Suprapubic skin (tissue), 4 donors: ENCODE measurements around the gene ANTXR2. TPM values are rescaled to one million over a fixed set of nuclear protein-coding genes. Genes with fewer than 3 reads are reported as not detected.

Source experiments
- DNase-seq, 2 donors: peaks; one replicate each; pipeline ENCODE4 v3.0.0-alpha.2; 2019; ENCODE audit warnings: low spot score in 2 of 2
- H3K27ac ChIP-seq: fragments of 200-600 bp; sonication (generic); one replicate; pipeline ENCODE4 v1.5.1; 2019
- H3K27me3 ChIP-seq: fragments of 200-600 bp; sonication (generic); one replicate; pipeline ENCODE4 v1.5.1; 2019
- H3K36me3 ChIP-seq: fragments of 200-600 bp; sonication (generic); one replicate; pipeline ENCODE4 v1.5.1; 2019
- H3K4me1 ChIP-seq: fragments of 200-600 bp; sonication (generic); one replicate; pipeline ENCODE4 v1.5.1; 2019
- H3K4me3 ChIP-seq: fragments of 200-600 bp; sonication (generic); one replicate; pipeline ENCODE4 v1.5.1; 2019; ENCODE audit warnings: mild to moderate bottlenecking
- H3K9me3 ChIP-seq: fragments of 200-600 bp; sonication (generic); one replicate; pipeline ENCODE4 v1.5.1; 2019
- EP300 ChIP-seq: sonication (generic); formaldehyde crosslinking; IDR thresholded peaks from one replicate; pipeline ENCODE4 v1.6.1; 2017; ENCODE audit warnings: antibody characterized with exemption
- POLR2A ChIP-seq, 2 donors: fragments of 450-650 bp; IDR thresholded peaks; one replicate each; pipeline ENCODE4 v1.6.1; 2017; ENCODE audit warnings: antibody characterized with exemption in 2 of 2, mild to moderate bottlenecking in 2 of 2, moderate library complexity in 2 of 2
- POLR2AphosphoS5 ChIP-seq, 3 donors: sonication (generic); formaldehyde crosslinking; IDR thresholded peaks; one replicate each; pipeline ENCODE4 v1.6.1; 2017; ENCODE audit warnings: antibody characterized with exemption in 3 of 3
- WGBS: methylation state at CpG from one replicate; pipeline ENCODE4 v1.1.5; 2018; 5-methylcytosine and 5-hydroxymethylcytosine counted together
- total RNA-seq, 4 donors: library from RNA; depleted of rRNA; stranded (reverse); fragments of >200 nt; gene quantifications; one replicate each; pipeline ENCODE4 v1.1.0, GENCODE V29; 2016
- TF ChIP-seq, protein P1 (sequence below), 2 donors: fragments of 200-600 bp in 1 of 2; fragments of 450-650 bp in 1 of 2; sonication (generic) in 1 of 2; IDR thresholded peaks; one replicate each; pipeline ENCODE4 v1.5.1; 2016 to 2019; ENCODE audit warnings: antibody characterized with exemption in 2 of 2, mild to moderate bottlenecking in 1 of 2, moderate library complexity in 1 of 2

Gene ANTXR2
- total RNA-seq, 4 donors from 2014 or later, result 9.8 to 22.2 (median 12.8) TPM

GRCh38 chr4:79872738-79873137 is 200.3 kb downstream of the ANTXR2 start:
- Histone ChIP-seq H3K4me3 (no peak overlapping the region), H3K9me3 (no peaks in the 10 kb centered on the region), H3K27ac (no peak overlapping the region), H3K27me3 (no peaks in the 10 kb centered on the region), H3K36me3 (no peaks in the 10 kb centered on the region), H3K4me1 (no peaks in the 10 kb centered on the region)
- WGBS, result 79% methylated on average over 1 of the region's 1 CpG
- DNase-seq, result no peak
- no peak for TF ChIP-seq POLR2A (IDR thresholded peaks at IDR 0.05)
- no peak for TF ChIP-seq EP300
- no peak for TF ChIP-seq POLR2AphosphoS5 (IDR thresholded peaks at IDR 0.05)
- TF ChIP-seq, protein P1, sequence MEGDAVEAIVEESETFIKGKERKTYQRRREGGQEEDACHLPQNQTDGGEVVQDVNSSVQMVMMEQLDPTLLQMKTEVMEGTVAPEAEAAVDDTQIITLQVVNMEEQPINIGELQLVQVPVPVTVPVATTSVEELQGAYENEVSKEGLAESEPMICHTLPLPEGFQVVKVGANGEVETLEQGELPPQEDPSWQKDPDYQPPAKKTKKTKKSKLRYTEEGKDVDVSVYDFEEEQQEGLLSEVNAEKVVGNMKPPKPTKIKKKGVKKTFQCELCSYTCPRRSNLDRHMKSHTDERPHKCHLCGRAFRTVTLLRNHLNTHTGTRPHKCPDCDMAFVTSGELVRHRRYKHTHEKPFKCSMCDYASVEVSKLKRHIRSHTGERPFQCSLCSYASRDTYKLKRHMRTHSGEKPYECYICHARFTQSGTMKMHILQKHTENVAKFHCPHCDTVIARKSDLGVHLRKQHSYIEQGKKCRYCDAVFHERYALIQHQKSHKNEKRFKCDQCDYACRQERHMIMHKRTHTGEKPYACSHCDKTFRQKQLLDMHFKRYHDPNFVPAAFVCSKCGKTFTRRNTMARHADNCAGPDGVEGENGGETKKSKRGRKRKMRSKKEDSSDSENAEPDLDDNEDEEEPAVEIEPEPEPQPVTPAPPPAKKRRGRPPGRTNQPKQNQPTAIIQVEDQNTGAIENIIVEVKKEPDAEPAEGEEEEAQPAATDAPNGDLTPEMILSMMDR (IDR thresholded peaks at IDR 0.05), result no peak

DNA sequence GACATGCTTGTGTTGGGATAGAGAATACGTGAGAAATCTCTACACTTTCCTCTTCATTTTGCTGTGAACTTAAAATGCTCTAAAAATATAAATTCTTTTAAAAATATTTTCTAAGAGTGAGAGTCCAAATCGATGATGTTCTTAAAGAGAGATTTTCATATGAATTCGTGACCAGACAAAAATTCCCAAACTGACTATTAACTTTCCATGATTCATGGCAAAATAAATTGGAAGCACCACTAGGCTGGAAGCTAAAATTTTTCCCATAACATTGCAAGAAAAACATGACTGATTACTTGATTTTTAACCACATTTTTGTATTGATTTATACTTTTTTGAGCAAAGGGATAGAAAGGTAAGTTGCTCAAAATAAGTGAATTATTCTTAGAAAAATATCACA is 201.1 kb downstream of the ANTXR2 start:
- H3K4me1 ChIP-seq, result no peaks in the 10 kb centered on the region
- no peak for TF ChIP-seq POLR2A (IDR thresholded peaks at IDR 0.05)
- no peak for TF ChIP-seq POLR2AphosphoS5 (IDR thresholded peaks at IDR 0.05)
- TF ChIP-seq, protein P1 (IDR thresholded peaks at IDR 0.05), result no peak
- no peak for TF ChIP-seq EP300
- WGBS, result 47% methylated on average over 3 of the region's 3 CpGs
- H3K36me3 ChIP-seq, result no peaks in the 10 kb centered on the region
- H3K27me3 ChIP-seq, result no peaks in the 10 kb centered on the region
- no peak overlapping the region for H3K4me3 ChIP-seq
- DNase-seq, result no peak
- H3K27ac ChIP-seq, result no peak overlapping the region
- H3K9me3 ChIP-seq, result no peaks in the 10 kb centered on the region

DNA sequence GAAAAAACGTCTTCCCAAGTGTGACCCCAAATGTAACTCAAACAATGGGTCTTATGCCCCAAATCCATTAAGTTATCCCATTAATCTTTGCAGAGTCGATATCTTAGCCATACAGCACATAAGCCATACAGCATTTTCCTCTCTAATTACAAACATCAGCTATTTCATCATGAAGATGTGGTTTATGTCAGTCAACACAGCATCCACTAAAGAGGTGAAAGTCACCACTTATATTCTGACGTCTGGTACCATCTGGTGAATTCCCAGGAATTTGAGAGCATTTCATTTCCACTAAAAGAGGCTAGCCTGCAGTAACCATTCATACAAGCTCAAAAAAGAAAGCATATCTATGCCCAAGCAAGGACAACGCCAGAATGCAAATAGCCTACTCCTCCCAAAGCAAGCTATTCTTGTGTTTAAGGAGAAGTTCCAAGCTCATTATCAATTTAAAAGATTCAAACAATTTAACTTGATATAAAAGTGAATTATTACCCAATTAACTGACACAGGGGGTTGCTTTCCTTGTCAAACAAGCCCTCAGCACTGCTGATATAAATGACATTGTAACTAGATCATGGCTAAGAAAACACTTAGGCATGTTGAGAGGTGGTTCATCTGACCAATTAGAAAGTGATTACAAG is 203.3 kb downstream of the ANTXR2 start:
- Histone ChIP-seq H3K36me3 (no peaks in the 10 kb centered on the region), H3K27ac (no peak overlapping the region), H3K9me3 (no peaks in the 10 kb centered on the region), H3K4me1 (no peaks in the 10 kb centered on the region), H3K4me3 (no peak overlapping the region), H3K27me3 (no peaks in the 10 kb centered on the region)
- 78% methylated on average over 4 of the region's 4 CpGs for WGBS
- TF ChIP-seq EP300 (no peak), POLR2A (IDR thresholded peaks at IDR 0.05) (no peak), POLR2AphosphoS5 (IDR thresholded peaks at IDR 0.05) (no peak)
- TF ChIP-seq, protein P1 (IDR thresholded peaks at IDR 0.05), result no peak
- no peak for DNase-seq

DNA sequence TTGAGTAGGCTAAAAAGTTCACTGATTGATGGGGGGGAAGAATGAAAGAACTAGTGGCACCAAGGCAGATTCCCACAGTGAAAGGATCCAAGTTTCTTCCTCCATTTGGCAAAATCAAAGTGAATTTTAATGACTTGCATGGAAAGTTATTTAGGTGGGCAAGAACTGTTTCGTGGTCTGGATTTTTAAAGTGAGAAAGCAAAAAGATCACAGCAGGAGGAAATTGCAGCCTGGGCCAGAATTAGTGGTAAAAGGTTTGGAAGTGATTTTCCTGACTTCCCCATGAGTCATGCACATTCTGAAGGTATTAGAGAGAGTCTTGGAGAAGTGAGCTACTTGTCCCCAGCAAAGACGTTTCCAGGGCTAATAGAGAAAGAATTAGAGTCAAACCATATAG is 207.8 kb downstream of the ANTXR2 start:
- no peaks in the 10 kb centered on the region for H3K27me3 ChIP-seq
- H3K36me3 ChIP-seq, result no peaks in the 10 kb centered on the region
- WGBS, result 7% methylated on average over 2 of the region's 2 CpGs
- DNase-seq, result no peak
- H3K27ac ChIP-seq, result no peak overlapping the region
- no peaks in the 10 kb centered on the region for H3K9me3 ChIP-seq
- TF ChIP-seq POLR2A (IDR thresholded peaks at IDR 0.05) (no peak), EP300 (no peak), POLR2AphosphoS5 (IDR thresholded peaks at IDR 0.05) (no peak)
- TF ChIP-seq, protein P1 (IDR thresholded peaks at IDR 0.05), result no peak
- no peaks in the 10 kb centered on the region for H3K4me1 ChIP-seq
- no peak overlapping the region for H3K4me3 ChIP-seq

DNA sequence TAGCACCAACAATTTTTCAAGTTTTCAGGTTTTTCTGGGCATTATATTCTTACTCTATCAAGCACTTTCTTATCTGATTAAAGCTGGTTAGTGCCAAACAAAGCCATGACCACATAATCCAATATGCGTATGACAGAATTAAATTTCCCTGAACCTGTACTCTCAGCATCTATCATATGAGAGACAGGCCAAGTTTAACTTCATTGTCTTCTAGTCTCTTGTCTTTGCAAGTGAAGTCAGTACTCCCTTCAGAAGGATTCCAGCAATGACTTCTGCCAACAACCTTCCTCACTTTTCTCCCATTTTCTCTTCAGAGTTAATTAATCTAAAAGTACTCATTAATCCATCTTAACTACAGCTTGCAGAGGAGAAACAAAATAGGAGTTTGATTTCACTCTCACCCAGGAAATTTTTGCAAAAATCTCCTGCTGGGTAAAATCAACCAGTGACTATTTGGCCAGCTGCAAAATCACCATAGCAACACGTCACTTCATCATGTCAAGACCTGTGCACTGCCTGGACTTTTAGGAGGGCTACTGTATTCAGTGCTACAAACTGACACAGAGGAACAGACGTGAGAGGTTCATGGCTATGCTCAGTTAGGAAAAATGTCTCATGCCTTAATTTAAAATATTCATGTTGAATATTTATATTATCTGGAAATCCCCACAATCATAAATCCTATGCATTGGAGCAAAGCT is 208.4 kb downstream of the ANTXR2 start:
- DNase-seq, result no peak
- Histone ChIP-seq H3K27ac (no peak overlapping the region), H3K27me3 (no peaks in the 10 kb centered on the region), H3K9me3 (no peaks in the 10 kb centered on the region), H3K36me3 (no peaks in the 10 kb centered on the region), H3K4me1 (no peaks in the 10 kb centered on the region), H3K4me3 (no peak overlapping the region)
- TF ChIP-seq, protein P1 (IDR thresholded peaks at IDR 0.05), result no peak
- TF ChIP-seq EP300 (no peak), POLR2A (IDR thresholded peaks at IDR 0.05) (no peak), POLR2AphosphoS5 (IDR thresholded peaks at IDR 0.05) (no peak)
- 60% methylated on average over 3 of the region's 3 CpGs for WGBS
